ENCODE results near the gene KLC3. TPM values are rescaled to one million over a fixed set of nuclear protein-coding genes. Genes with fewer than 3 reads are reported as not detected.
A peak's percentile ranks its signal among the peaks of the same experiment; 100 is the strongest.

The KLC3 gene
- total RNA-seq, 1 donor: 0.72 TPM

GRCh38 chr19:45322744-45323281, 17.7 kb upstream of the KLC3 start, which contains the start of gene CKM:
CKM (minus strand) TSS chr19:45322875; CDS start chr19:45319713, 3,162 bp downstream.
- Histone ChIP-seq H3K9me3 (ENCODE audit: low read depth, low read length) (no peaks in the 10 kb centered on the region), H3K4me2 (ENCODE audit: insufficient read depth, low read length) (peak within 1 kb of the TSS; percentile 76), H3K4me3 (ENCODE audit: insufficient read depth, low read length) (peak within 1 kb of the TSS; percentile 50), H3K27ac (ENCODE audit: low read depth, low read length) (no peak within 1 kb of the TSS), H3K79me2 (ENCODE audit: insufficient read depth, low read length) (no peaks in the 10 kb centered on the region), H4K20me1 (ENCODE audit: insufficient read depth, low read length) (no peaks in the 10 kb centered on the region), H3K36me3 (ENCODE audit: insufficient read depth, low read length) (no peaks in the 10 kb centered on the region), H2AFZ (ENCODE audit: low read length) (peak within 1 kb of the TSS; percentile 68), H3K4me1 (ENCODE audit: insufficient read depth, low read length) (peaks cover 13% of the 10 kb centered on the region), H3K27me3 (ENCODE audit: insufficient read depth, low read length) (peaks cover 4% of the 10 kb centered on the region)
- TF ChIP-seq CTCF (IDR thresholded peaks at IDR 0.05; ENCODE audit: extremely low read depth, low read depth, low read length): no peak
- DNase-seq (ENCODE audit: insufficient read length, low spot score, missing footprints): peak; percentile 74

DNA sequence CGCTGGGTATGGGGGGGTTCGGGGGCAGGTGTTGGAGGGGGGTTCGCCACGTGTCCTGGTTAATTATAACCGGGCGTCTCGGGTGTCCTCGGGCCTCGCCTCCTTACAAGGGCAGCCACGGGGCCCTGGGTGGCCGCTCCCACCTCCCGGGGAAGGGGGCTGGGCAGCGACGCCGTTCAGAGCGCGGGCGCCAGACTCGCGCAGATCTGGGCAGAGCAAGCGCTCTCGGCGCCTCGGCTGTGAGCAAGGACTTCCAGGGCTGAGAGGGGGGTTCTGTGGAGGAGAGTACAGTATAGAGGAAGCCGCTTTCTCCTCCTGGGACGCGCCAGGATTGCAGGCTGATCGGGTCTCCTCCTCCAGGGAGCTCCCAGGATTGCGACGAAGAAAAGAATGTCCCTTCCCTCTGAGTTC, 16.9 kb upstream of the KLC3 start:
- H3K4me1 ChIP-seq (ENCODE audit: insufficient read depth, low read length): peaks cover 13% of the 10 kb centered on the region
- no peaks in the 10 kb centered on the region for H3K36me3 ChIP-seq (ENCODE audit: insufficient read depth, low read length)
- peaks cover 4% of the 10 kb centered on the region for H3K27me3 ChIP-seq (ENCODE audit: insufficient read depth, low read length)
- DNase-seq (ENCODE audit: insufficient read length, low spot score, missing footprints): peak; percentile 72
- no peaks in the 10 kb centered on the region for H4K20me1 ChIP-seq (ENCODE audit: insufficient read depth, low read length)
- H3K27ac ChIP-seq (ENCODE audit: low read depth, low read length): no peak overlapping the region
- peak overlapping the region; percentile 68 for H2AFZ ChIP-seq (ENCODE audit: low read length)
- no peak for TF ChIP-seq CTCF (IDR thresholded peaks at IDR 0.05; ENCODE audit: extremely low read depth, low read depth, low read length)
- peak overlapping the region; percentile 76 for H3K4me2 ChIP-seq (ENCODE audit: insufficient read depth, low read length)
- no peaks in the 10 kb centered on the region for H3K9me3 ChIP-seq (ENCODE audit: low read depth, low read length)
- peak overlapping the region; percentile 50 for H3K4me3 ChIP-seq (ENCODE audit: insufficient read depth, low read length)
- no peaks in the 10 kb centered on the region for H3K79me2 ChIP-seq (ENCODE audit: insufficient read depth, low read length)

- no peaks in the 10 kb centered on the region for H4K20me1 ChIP-seq (ENCODE audit: insufficient read depth, low read length)
- H3K36me3 ChIP-seq (ENCODE audit: insufficient read depth, low read length): no peaks in the 10 kb centered on the region
- peaks cover 13% of the 10 kb centered on the region for H3K4me1 ChIP-seq (ENCODE audit: insufficient read depth, low read length)
- no peaks in the 10 kb centered on the region for H3K79me2 ChIP-seq (ENCODE audit: insufficient read depth, low read length)
- H2AFZ ChIP-seq (ENCODE audit: low read length): no peak overlapping the region
- H3K4me3 ChIP-seq (ENCODE audit: insufficient read depth, low read length): no peak overlapping the region
- H3K9me3 ChIP-seq (ENCODE audit: low read depth, low read length): no peaks in the 10 kb centered on the region
- DNase-seq (ENCODE audit: insufficient read length, low spot score, missing footprints): no peak
- H3K4me2 ChIP-seq (ENCODE audit: insufficient read depth, low read length): no peak overlapping the region
- H3K27ac ChIP-seq (ENCODE audit: low read depth, low read length): no peak overlapping the region
- no peak for TF ChIP-seq CTCF (IDR thresholded peaks at IDR 0.05; ENCODE audit: extremely low read depth, low read depth, low read length)
- peaks cover 4% of the 10 kb centered on the region for H3K27me3 ChIP-seq (ENCODE audit: insufficient read depth, low read length)
Observed at GRCh38 chr19:45324349-45324907, 16.1 kb upstream of the KLC3 start.

DNA sequence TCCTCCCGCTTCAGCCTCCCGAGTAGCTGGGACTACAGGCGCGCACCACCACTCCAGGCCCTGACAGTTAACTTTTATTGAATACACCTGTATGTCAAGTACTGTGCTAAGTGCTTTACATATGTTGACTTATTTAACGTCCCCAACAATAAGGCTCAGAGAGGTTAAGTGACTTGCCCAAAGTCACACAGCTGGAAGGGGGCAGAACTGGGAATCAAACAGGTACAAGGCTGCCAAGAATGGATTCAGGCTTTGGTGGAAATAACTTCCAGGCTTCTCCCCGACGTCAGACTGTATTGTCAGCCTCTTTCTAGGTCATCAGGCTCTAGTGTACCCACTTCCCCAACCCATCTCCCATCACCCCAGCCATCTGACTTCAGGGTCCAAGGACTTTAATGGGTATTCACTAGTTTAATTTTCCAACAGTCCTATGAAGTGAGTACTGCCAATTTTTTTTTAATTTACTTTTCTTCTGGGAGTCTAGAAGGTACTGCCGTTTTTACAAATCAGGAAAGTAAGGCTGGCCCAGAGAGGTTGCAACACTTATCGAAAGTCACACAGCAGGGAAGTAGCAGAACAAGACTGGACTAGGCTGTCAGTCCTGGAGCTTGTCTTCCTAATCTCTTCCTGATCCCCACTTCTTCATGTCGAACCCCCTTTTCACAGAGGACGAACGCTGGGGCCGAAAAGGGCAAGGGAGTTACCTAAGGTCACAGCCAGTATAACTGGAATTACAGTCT, 13.0 kb upstream of the KLC3 start:
- Histone ChIP-seq H3K4me3 (ENCODE audit: insufficient read depth, low read length) (no peak overlapping the region), H2AFZ (ENCODE audit: low read length) (no peak overlapping the region), H3K9me3 (ENCODE audit: low read depth, low read length) (no peaks in the 10 kb centered on the region), H3K4me1 (ENCODE audit: insufficient read depth, low read length) (peaks cover 13% of the 10 kb centered on the region), H3K27me3 (ENCODE audit: insufficient read depth, low read length) (peaks cover 4% of the 10 kb centered on the region), H3K4me2 (ENCODE audit: insufficient read depth, low read length) (no peak overlapping the region), H3K79me2 (ENCODE audit: insufficient read depth, low read length) (no peaks in the 10 kb centered on the region), H3K36me3 (ENCODE audit: insufficient read depth, low read length) (no peaks in the 10 kb centered on the region), H3K27ac (ENCODE audit: low read depth, low read length) (no peak overlapping the region), H4K20me1 (ENCODE audit: insufficient read depth, low read length) (no peaks in the 10 kb centered on the region)
- no peak for DNase-seq (ENCODE audit: insufficient read length, low spot score, missing footprints)
- no peak for TF ChIP-seq CTCF (IDR thresholded peaks at IDR 0.05; ENCODE audit: extremely low read depth, low read depth, low read length)
